Uterus (tissue), 2 donors: ENCODE data around the gene TRPV2.

Experiments
- CTCF ChIP-seq, 4 experiments: fragments of 200-600 bp in 2 of 4; fragments of 450-650 bp in 2 of 4; sonication (generic) in 2 of 4; IDR thresholded peaks; one replicate each; pipeline ENCODE4 v1.5.1; 2016 to 2019; ENCODE audit warnings: antibody characterized with exemption in 4 of 4, mild to moderate bottlenecking in 2 of 4, moderate library complexity in 1 of 4
- POLR2A ChIP-seq, 2 donors: fragments of 450-650 bp; IDR thresholded peaks; one replicate each; pipeline ENCODE4 v1.6.1; 2016; ENCODE audit warnings: antibody characterized with exemption in 2 of 2, mild to moderate bottlenecking in 1 of 2, moderate library complexity in 1 of 2

GRCh38 chr17:16474012-16474725 lies 58.8 kb downstream of the TRPV2 start:
- no peak for TF ChIP-seq CTCF (IDR thresholded peaks at IDR 0.05)
- no peak for TF ChIP-seq POLR2A (IDR thresholded peaks at IDR 0.05)
